ENCODE results near the gene MLN.
A peak's percentile ranks its signal among the peaks of the same experiment; 100 is the strongest.

Gene MLN

GRCh38 chr6:33803571-33804053 is at the start of gene MLN:
Gene MLN (minus strand): TSS chr6:33804003. CDS start chr6:33801163, 2,840 bp downstream.
- DNase-seq = no peak

- no peak for DNase-seq
Observed at GRCh38 chr6:33853026-33853425, 49.2 kb upstream of the MLN start.

DNA sequence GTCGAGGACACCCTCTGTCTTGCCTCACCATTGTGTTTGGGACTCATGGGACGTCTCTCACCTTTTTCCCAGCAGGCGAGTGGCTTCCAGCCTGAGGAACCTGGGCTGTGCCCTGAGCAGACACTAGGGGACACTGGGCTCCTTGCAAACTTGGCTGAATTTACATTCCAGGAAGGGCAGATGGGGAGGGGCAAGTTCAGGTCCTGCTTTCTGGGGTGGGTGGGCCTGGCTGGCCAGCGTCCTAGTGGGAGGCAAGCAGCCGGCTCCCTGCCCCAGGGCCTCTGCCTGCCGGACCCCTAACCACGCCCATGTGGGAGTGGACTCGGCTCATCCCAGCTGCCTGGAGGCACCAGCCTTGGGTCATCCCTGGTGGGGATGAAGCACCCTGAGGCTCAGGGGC is 48.2 kb upstream of the MLN start:
- no peak for DNase-seq

DNA sequence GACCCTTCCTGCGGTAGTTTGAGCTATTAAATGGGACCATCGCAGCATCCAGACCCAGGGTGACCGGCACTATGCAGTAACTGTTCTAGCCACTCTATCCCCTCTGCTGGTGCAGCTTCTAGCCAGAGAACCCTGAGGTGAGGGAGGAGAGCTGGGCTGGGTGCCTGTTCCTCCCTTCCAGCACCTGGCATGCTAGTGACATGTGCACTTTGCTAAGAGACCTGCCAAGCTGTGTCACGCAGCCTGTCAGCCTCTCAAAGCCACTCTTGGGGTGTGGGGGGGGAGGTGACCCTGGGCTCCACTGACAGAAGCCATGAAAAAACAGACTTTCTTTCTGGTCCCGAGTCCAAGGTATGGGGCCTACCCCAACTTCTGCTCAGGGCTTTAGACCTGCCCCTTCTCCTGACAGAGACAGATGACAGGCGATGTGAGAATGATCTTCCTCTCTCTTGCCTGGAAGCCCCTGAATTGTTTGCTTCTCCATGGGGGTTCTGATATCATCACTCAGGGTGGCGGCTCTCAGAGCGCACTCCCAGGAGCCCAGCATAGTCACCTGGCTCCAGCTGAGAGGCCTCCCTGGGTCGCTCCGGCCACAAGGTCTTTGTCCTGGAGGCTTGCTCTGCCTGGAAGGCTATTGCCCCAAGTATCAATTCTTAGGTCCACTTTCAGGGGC is 47.2 kb upstream of the MLN start:
- DNase-seq = no peak

DNA sequence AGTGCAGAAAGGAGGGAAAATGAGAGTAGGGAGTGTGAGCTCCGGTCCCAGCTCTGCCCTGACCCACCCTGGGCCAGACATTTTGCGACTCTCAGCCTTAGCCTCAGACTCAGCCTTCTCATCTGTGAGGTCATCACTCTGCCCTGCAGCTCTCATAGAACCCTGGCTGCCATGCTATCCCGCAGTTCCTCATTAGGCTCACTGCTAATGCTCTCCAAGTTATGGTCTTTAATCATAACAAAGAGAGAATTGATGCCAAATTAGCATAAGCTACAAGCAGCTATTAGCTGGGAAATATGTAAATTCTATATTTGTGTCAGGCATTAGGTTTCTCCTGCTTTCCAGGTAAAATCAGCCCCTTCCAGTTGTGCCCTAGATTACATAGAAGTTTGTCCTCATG is 46.5 kb upstream of the MLN start:
- DNase-seq = no peak

GRCh38 chr6:33849500-33850075 is 45.8 kb upstream of the MLN start:
- no peak for DNase-seq

- no peak for DNase-seq
Observed at GRCh38 chr6:33848484-33848883, 44.7 kb upstream of the MLN start.

GRCh38 chr6:33847867-33848266 is 44.1 kb upstream of the MLN start:
- no peak for DNase-seq

- DNase-seq = no peak
Observed at GRCh38 chr6:33847078-33847477, 43.3 kb upstream of the MLN start.

- DNase-seq = no peak
Observed at GRCh38 chr6:33846226-33846625, 42.4 kb upstream of the MLN start.

DNA sequence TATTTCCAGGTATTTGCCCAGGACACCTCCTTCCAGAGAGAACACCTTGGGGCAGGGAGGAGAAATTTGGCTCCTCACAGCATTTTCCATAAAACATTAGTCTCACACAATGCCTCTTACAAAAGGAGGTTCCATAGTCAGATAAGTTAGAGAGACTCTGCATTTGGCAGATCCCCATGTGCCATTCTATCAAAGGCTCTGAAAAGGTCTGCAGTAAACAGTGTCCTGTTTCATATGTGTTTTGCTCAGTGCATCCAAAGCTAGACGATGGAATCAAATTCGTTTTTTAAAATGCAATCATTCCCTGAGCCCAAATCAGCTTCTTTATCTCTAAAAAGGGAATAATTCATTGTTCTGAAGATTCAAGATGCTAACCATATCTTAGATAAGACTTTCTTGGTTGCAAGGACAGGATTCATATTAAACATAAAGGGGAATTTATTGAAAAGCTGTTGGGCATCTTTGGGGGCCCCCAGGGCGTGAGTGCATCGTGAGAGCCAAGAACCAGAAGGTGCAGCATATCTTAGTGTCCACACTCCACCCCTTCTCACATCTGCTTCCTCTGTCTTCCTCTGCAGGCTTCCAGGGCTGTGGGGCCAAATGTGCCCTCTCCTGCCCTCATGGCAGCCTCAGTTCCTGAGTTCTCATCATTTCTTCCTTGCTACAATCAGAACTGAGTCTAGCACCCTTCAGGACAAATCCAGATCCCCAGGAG is 41.4 kb upstream of the MLN start:
- DNase-seq = no peak

- no peak for DNase-seq
Observed at GRCh38 chr6:33843131-33844121, 39.6 kb upstream of the MLN start.

GRCh38 chr6:33841868-33842267 is 38.1 kb upstream of the MLN start:
- no peak for DNase-seq

DNA sequence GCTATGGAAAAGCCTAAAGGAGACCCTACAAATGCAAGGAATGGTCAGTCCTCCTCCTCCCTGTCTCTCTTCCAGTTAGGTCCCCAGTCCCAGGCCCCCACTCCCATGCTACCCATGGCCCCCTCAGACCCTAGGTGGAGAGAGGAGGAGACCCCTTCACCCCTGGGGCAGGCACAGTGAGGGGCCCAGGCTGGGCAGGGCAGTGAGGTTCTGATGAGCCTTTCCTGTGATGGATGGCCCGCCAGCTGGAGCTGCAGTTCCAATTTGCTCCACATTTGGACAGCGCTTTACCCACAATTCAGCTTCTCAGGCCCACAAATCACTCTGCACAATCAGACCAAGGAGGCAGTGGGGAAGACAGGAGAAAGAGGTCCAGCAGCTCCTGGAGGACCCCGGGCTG is 37.3 kb upstream of the MLN start:
- no peak for DNase-seq

DNA sequence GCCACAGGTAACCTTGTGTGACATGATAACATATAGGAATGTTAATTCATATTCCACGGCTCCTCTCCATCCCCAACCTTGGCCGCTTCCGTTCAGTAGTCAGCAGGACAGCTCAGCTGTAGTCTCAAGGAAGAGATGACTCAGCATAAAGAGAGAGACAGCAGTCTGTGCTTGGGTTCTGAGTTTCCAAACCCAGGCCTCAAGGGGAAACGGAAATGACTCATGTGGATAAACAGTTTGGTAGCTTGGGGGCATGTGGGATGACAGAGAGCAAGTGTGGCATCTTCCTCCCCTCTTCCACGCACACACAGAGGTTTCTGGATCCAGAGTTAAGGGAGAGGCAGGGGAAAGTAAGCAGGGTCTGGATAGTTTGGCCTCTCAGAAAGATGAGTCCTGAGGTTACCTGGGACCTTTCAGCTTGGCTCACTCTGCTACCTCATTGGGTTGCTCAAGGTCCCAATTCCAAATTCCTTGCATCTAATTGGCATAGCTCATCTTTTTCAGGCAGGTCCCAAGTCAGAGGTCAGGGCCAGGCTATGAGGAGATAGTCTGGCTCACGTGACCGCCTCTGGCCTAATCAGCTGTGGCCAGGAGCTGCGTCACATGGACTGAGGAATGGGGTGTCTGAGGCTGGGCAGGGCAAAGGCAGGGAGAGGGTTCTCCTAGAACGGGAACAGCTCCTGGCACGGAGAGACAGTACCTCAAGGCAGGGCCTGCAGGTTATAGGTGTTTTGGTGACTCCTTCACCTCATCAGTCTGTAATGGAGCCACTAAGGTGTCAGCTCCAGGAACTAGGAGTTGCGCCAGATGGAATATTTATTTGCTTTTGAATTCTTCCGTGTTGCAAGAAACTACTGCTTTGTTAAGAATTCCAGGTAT is 36.5 kb upstream of the MLN start:
- DNase-seq = peak; percentile 54

GRCh38 chr6:33839399-33840047 is 35.7 kb upstream of the MLN start:
- no peak for DNase-seq

GRCh38 chr6:33838983-33839382 is 35.2 kb upstream of the MLN start:
- no peak for DNase-seq

DNA sequence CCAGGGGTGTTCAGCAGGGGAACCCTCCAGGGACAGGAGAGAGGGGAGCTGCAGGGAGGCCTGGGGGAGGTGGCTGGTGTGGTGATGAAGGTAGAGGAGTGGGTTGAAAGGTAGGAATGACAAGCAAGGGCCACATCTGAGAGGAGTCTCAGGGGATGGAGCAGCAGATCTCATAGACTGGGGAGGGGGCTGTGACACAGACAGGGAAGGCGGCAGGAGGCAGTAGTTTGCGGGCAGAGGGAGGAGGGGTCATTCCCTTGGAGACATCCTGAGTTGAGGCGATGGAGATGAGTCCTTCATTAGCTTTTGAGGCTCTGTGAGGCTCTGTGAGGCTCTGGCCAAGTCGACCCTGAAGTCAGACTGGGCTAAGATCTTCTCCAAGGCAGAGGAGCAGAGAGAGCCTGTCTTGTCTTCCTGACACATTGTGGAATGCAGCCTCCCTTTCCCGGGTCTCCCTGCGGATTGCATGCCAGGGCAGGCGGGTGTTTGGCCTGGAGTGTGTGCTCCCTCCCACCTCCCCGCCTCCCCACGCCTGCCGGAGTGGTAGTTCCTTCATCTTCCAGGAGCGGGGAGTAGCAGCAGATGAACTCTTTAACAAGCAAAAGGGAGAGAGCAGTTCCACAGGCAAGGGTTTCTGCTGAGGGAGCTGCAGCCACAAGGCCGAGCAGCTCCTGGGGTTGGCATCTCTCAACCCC is 34.3 kb upstream of the MLN start:
- DNase-seq = no peak

DNA sequence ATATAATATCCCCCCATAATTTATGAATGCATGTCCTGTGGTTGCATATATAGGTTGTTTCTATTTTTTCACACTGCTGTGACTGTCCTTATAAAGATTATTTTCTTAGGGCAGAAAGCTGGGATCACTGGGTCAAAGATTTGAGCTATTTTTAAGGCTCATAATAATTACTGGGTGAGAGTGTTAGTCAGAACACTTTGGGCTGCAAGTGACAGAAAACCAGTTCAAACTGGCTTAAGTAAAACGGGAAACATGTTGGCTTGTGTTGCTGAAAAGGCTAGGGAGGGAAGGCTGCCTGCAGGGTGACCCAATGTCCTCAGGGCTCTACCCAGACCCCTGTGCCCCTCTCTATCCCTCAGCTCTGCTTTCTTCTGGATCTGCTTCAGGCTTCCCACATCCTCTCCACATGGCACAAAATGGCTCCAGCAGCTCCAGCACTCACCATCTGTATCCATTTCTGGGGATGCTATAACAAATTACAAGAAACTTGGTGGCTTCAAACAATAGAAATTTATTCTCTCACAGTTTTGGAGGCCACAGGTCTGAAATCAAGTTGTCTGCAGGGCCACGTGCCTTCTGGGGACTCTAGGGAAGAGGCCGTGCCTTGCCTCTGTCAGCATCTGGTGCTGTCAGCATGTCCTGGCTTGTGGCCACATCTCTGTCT is 33.1 kb upstream of the MLN start:
- DNase-seq = no peak
